Fibroblast of the aortic adventitia (primary cell): ENCODE data around the gene SLC16A13. TPM values are rescaled to one million over a fixed set of nuclear protein-coding genes. Genes with fewer than 3 reads are reported as not detected.

Source experiments
- DNase-seq: peaks from one replicate; pipeline ENCODE4 v3.0.0-alpha.2; 2010; ENCODE audit warnings: low read depth
- H3K4me3 ChIP-seq: 2 replicates; pipeline ENCODE4 v1.5.1; 2011; ENCODE audit warnings: low read depth, mild to moderate bottlenecking, control low read depth, low read length, moderate library complexity
- CTCF ChIP-seq: IDR thresholded peaks from 2 replicates; pipeline ENCODE4 v1.5.1; 2011; ENCODE audit warnings: mild to moderate bottlenecking, low read length, control low read depth, inconsistent platforms; ENCODE audit not compliant: insufficient read depth
- total RNA-seq: library from RNA; depleted of rRNA; stranded (reverse); fragments of >200 nt; gene quantifications from 2 replicates; pipeline ENCODE4 v1.2.3, GENCODE V29; 2012; ENCODE audit warnings: low replicate concordance

Gene SLC16A13
- total RNA-seq, 1 donor: 0.72 TPM

GRCh38 chr17:7014261-7014994 lies 21.4 kb upstream of the SLC16A13 start:
- TF ChIP-seq CTCF: peak; percentile 69
- peak; percentile 94 for DNase-seq
- H3K4me3 ChIP-seq: peak overlapping the region; percentile 91

GRCh38 chr17:7014995-7015958 lies 20.5 kb upstream of the SLC16A13 start:
- H3K4me3 ChIP-seq: peak overlapping the region; percentile 91
- TF ChIP-seq CTCF: no peak
- peak; percentile 61 for DNase-seq

- H3K4me3 ChIP-seq: no peak overlapping the region
- TF ChIP-seq CTCF: no peak
- DNase-seq: no peak
These were observed 19.4 kb upstream of the SLC16A13 start for GRCh38 chr17:7016418-7016817.

GRCh38 chr17:7016886-7017826 lies 18.7 kb upstream of the SLC16A13 start:
- H3K4me3 ChIP-seq: no peak overlapping the region
- no peak for DNase-seq
- no peak for TF ChIP-seq CTCF

- H3K4me3 ChIP-seq: no peak overlapping the region
- no peak for TF ChIP-seq CTCF
- DNase-seq: no peak
These were observed 18.0 kb upstream of the SLC16A13 start for GRCh38 chr17:7017827-7018200.

GRCh38 chr17:7018331-7018964 lies 17.4 kb upstream of the SLC16A13 start:
- H3K4me3 ChIP-seq: peak overlapping the region; percentile 47
- no peak for TF ChIP-seq CTCF
- no peak for DNase-seq
